ENCODE data around the gene DOCK3.
"Not testable (repeated sequence)": the region's sequence is repeated elsewhere in the genome, so short reads cannot be mapped to it uniquely, and the experiment has no call there.

The DOCK3 gene

DNA sequence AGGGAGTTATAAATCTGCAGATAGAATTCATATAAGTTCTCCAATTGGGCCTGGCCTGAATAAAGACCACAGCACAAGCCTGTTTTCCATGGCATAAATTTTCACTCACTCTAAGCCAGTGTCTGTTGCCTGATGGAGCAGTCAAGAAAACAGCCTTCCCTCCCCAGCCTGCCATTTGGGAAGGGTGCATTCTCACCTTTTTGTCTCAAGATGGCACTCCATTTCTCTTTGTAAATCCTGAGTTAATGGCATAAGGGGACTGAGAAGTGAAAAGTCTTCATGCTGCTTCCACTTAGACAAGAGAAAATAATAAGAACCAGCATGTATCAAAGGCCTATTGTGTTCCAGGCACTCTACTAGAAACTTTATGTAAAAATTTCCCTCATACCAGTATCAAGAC, 594.7 kb downstream of the DOCK3 start:
- DNase-seq: no peak

DNA sequence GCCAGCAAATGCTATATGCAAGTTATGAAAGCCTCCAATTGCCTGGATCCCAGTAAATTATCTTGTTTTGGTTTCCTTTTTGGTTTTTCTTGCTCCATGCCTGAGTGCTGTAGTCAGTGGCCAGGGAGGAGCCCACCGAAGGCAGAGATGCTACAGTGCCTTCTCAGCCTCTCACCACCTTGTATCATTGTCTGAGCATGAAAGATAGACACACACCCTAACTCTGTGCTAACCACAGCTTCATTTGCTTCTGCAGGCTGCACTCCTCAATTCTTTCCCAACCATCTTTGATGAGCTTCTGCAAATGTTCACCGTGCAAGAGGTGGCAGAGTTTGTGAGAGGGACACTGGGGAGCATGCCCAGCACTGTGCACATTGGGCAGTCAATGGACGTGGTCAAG, 595.8 kb downstream of the DOCK3 start:
- no peak for DNase-seq

DNA sequence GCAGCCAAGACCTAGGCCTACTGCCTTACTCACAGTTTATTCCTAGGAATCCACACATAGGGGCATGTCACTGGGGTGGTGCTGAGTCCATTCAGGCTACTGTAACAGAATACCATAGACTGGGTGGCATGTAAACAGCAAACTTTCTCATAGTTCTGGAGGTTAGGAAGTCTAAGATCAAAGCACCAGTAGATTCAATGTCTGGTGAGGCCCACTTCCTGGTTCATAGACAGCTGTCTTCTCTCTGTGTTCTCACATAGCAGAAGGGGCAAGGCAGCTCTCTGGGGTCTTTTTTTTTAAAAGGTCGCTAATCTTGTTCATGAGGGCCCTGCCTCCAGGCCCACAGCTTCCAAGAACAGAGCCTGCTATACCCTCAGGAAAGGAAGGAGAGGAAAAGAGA, 596.4 kb downstream of the DOCK3 start:
- no peak for DNase-seq

DNA sequence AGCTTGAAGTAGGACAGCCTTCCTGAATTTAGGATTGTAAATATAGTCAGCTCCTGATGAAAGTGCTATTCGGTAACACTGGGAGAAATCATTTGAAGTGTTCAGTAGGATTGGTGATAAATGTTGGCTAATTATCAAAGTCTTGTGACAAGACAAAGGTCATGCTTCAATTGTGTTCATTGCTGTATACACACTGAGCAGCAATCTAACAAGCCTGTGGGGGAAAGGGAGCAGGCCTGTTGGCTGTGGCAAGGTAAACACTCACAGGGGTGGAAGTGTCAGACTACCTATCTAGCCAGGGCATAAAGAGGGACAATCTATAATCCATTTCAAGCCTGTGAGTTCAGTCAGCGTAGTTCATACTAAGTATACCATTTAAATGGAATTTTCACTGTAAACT, 599.3 kb downstream of the DOCK3 start:
- DNase-seq: no peak

DNA sequence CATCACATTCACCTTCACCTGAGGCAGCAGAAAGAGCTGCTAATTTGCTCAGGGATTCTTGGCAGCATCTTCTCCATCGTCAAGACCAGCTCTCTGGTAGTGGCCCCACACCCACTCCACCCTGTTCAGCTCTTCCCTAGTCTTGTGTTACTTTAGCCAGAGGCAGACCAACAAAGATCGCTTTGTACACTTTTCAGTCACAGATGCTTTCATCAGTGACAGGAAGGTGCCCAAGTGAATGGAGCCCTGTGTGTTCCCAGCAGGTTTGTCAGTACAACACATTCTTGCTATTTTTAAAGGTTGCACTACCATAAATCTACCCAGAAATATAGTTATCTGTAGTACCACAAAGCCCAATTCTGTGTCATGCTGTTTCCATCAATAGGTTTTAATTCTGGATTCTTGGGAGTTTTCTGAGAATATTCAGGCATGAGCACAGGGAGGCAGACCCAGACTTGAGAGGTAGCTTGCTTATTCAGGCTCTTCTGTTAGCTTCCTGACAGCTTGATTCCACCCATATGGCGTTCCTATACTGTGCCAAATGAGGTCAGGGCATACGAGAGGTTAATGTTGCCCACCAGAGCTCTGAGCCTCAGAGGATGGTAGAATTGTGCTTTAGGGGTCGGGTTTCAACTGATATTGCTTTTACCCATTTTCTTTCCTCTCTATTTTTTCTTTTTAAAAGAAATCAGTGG, 600.5 kb downstream of the DOCK3 start:
- no peak for DNase-seq

DNA sequence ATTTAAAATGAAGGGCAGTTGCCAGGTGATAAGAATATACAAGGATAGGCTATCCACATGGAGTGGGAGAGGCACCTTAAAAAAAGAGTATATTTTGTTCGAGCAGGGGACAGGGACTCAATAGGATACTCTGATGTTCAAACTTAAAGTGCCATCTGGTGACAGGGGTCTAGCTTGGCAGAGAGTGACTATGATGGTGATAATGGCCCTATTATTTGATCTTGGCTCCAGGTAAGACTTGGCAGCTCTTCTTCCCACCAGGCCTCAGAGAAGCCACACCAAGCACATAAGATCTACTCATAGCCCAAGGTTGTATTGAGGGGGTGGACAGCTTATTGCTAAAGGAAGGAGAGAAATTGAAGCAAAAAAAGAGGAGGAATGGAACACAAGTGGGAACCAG, 601.3 kb downstream of the DOCK3 start:
- no peak for DNase-seq

DNA sequence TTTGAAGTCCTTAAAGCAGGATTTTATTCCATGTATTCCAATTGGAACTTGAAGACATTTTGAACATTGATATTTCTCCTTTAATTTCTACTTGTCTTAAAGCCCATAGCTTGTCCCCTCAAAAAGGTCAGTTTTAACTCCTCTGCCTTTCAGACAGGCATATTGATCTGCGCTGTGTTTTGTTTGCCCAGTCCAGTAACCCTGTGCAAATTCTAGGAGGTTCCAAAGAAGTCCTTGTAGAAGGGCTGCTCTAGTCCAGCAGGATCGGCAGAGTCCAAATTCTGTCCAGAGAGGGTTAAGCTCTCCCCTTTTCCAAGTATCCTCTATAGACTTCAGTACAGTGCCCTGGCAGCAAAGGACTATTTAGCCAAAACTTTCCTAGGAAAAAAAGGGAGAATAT, 604.7 kb downstream of the DOCK3 start:
- DNase-seq: no peak

DNA sequence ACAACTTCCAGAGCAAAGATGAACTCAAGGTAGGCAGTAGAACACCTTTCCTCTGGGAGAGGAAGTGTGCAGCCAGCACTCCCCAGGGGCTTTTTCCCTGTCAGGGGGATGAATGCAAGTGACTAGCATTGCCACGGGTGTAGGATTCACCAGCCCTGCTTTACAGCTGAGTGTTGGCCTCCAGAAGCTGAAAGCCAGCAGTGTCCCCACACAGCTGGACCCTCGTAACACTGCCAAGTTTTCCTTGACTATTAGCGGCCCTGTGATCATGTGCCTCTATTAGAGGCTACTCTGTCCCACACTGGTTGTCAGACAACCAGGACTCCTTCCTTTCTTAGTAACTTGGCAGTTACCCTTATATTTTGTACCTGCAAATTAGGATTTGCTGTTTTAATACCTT, 605.4 kb downstream of the DOCK3 start:
- DNase-seq: no peak

DNA sequence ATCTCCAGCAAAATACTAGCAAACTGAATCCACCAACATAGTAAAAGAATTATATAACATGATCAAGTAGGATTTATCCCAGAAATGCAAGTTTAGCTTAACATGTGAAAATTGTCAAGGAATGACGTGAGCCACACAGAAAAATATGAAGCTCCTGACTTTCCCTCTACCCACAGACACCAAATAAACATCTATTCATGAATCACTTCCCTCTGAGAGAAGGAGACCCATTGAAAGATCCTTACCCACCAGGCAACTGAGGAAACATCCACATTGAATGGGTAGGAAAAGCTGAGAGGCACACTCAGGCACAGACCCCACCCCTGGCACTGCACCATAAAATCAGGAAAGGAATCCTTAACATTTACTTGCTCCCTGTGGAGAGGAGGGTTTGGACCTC, 608.2 kb downstream of the DOCK3 start:
- no peak for DNase-seq

DNA sequence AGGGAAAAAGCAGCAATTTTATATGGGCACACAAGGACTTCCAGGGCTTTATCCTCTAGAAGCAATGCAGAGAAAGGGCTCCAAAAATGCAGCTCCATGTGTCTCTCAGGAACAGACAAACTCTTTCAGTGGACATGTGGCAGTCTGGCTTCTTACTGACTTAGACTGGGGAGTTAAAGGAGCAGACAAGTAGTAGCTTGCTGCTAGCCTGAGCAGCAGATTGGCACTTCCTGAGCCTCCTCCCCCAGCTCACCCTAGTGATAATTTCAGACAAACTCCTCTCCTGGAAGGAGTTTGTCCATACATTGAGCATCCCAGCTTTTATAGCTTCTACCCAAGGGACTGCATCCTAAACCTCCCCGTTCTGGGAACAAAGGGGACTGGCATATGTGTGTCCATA, 608.7 kb downstream of the DOCK3 start:
- no peak for DNase-seq

DNA sequence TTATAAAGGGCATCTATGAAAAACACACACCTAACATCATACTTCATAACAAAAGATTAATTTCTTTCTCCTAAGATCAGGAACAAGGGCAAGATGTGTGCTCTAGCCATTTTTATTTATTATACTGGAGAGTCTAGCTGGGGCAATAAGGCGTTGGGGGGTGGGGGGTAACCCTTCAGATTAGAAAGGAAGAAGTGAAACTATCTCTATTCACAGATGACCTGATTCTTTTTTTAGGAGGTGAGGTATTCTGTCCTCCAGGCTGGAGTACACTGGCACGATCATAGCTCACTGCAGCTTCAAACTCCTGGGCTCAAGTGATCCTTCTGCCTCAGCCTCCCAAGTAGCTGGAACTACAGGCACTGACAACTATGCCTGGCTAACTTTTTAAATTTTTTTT, 620.9 kb downstream of the DOCK3 start:
- DNase-seq: no peak

DNA sequence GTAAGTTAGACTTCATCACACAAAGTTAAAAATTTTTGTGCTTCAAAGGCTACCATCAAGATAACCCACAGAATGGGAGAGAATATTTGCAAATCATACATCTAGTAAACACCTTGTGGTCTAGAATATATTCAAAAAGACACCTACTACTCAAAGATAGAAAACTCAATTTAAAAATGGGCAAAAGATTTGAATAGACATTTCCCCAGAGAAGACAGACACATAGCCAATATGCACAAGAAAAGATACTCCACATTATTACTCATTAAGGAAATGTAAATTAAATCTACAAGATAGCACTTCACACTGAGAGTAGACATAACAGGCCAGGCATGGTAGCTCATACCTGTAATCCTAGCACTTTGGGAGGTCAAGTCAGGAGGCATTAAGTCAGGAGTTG, 622.6 kb downstream of the DOCK3 start:
- DNase-seq: no peak

DNA sequence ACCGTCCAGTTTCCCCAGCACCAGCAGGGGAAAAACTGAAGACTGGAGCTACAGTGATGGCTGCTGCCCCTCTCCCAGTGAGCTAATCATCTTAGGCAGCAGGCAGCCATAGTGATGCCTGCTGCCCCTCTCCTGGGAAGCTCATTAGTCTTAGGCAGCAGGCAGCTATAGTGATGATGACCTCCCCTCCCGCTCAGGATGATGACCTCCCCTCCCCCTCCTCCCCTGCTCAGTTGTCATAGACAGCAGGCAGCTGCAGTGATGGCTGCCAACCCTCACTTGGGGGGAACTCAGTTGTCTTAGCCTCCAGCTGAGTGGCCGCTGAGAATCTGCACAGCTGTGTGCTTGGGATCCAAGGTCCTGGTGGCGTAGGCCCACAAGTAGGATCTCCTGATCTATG, 629.5 kb downstream of the DOCK3 start:
- DNase-seq: no peak

DNA sequence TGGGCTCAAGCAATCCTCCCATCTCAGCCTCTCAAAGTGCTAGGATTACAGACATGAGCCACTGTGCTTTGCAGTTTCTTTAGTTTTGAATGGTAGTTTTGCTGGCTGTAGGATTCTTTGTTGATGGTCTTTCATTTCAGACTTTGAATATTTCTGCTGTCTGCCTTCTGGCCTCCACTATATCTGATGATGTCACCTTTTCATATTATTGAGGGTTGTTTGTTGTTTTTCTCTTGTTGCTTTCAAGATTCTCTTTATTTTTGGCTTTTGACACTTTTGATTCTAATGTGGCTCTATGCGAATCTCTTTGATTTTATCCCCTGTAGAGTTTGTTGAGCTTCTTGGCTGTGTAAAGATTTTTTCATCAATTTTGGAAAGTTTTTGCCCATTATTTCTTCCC, 631.4 kb downstream of the DOCK3 start:
- no peak for DNase-seq

DNA sequence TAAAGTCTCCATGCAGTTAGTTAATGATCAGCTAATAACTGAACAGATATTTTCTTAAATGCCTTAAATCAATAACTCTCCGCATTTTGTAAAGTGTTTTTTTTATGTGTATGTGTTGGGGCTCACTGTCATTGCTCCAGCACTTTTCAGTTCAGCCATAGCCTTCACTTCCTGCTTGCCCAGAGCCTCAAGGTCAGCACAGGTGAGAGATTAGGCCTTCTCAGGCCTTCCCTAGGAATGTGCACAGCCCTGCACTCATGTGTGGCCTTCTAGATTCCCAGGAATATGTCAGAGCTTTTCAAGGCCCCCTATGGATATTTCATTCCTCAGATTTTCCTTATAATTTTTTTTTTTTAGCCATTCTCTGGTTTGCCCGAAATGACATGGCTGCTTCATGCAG, 632.7 kb downstream of the DOCK3 start:
- DNase-seq: no peak

DNA sequence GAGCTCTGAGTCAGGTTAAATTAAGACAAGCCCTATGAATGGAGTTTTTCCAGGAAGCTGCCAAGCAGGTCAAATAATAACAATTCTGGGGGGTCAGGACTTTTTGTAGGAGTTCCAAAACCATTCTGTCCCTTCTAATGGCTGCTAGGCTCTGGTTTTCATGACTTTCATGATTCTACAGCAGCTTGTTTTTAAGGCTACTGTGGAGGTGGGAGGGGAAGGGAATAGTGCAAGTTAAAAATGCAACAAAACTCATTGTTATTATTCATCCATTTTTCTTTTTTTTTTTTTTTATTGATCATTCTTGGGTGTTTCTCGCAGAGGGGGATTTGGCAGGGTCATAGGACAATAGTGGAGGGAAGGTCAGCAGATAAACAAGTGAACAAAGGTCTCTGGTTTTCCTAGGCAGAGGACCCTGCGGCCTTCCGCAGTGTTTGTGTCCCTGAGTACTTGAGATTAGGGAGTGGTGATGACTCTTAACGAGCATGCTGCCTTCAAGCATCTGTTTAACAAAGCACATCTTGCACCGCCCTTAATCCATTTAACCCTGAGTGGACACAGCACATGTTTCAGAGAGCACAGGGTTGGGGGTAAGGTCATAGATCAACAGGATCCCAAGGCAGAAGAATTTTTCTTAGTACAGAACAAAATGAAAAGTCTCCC, 633.3 kb downstream of the DOCK3 start:
- DNase-seq: not testable (repeated sequence)

DNA sequence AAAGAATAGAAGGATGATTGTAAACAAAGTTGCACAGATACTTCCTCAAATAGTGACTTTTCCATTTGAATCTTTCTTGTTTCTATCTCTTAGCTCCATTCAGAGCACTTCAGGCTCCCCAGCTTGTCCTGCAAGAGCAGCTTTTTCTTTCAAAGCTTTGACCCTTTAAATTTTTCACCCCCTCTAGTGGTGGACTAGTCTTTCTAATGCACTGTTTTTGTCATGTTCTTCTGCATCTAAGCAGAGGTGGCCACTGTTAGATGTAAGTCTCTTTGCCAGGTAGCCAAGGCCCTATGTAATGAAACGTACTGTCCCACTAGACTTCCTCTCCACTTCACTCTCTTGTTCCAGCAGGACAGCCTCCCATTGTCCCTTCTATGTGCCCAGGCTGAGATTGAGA, 636.3 kb downstream of the DOCK3 start:
- no peak for DNase-seq

DNA sequence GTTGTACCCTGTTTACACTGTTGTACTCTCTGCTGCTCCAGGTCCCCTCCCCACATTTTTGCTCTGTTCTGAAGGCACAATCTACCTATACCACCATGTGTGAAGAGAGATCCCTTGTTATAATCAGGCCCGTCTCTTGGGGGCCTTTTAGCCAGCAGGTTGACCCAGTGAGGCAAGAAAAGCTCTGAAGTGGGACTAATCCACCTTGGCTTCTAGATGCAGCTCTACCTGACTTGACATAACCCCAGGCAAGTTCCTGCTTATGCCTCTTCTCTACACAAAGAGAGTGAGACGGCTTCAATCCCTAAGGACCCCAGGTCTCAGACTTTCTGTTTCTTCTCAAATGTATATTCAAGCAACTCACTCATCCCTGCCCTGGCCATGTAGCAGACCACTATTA, 653.5 kb downstream of the DOCK3 start:
- no peak for DNase-seq

DNA sequence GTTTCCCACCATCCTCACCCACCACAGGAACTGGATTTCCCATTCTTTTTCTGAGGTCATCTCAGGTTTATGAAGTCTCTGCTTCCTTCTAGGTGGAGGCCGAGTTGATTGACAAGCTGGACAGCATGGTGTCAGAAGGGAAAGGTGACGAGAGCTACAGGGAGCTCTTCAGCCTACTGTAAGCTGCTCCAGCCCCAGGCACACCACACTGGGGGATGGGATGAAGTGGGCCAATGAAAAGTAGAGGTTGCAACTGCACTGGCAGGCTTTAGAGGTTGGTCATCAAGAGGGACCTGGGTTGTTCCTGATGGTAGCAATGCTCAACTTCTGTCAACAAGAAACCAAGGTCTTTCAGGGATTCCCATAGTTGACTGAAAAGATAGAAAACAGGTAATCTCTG, 655.3 kb downstream of the DOCK3 start:
- DNase-seq: no peak

DNA sequence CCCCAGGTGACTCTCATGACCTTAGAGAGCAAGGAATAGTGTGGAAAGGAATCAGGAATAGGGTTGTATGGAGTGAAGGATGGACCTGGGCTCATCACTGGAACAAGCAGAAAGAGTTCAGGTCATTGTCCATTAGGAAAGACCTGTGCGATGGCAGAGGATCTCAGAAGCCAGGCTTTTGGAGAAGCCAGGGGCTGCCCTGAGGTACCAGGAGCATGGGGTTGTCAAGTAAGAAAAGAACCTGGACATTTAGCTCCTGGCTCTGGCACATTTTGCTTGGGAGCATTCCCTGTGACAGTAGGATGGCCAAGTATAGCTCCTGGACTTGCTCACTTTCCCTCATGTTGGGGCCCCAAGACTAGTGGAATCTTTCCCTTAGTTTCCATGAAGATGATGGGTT, 657.4 kb downstream of the DOCK3 start:
- DNase-seq: no peak

DNA sequence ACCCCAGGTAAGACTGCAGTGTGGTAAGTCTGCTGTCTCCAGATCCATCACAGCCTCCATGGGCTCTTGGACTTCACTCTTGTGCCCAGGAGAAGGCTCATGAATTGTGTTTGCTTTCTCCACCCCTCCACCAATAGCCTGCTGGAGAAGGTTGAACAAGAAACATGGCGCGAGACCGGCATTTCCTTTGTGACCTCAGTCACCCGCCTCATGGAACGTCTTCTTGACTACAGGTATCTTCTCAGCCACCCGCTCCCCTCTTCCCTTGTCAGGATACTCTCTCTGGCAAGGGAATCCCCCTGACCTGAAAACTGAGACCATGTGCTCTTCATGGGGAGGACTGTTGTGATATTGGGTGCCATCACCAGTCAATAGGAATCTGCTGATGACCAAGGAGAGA, 658.3 kb downstream of the DOCK3 start:
- DNase-seq: no peak

DNA sequence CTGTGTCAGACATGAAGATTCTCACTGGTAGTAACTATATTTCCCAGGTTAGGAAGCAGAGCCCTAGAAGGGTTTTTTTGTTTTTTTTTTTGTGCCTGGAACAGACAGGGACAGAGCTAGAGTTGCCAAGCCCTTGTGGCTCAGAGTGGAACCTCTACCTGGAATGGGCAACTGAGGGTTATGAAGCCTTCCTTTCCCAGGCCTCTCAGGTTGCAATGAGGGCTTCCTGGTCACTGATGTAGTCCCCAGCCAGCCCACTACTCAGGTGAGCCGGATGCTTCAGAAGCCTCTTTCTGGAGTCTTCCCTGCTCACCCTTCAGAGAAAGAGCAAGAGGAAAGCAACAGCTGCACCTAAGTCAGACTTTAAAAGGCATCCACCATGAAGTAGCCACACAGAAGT, 661.5 kb downstream of the DOCK3 start:
- no peak for DNase-seq

DNA sequence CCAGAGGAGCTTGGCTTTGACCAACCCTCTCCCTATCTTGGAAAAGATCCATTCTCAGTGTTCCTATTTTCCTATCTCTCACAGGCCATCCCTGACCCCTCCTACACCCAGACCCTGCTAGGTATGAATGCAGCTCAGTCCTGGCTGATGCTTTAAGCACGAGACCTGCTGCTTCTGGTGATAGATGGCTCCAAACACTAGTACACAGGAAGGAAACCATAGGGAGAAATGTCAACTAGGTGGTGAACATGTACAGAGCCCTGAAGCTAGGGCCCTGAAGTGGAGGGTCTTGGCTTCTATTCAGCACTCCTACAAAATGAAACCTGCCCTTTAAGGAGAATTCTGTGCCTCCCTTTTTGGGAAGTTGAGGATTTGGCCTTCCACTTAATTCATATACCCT, 662.9 kb downstream of the DOCK3 start:
- no peak for DNase-seq

DNA sequence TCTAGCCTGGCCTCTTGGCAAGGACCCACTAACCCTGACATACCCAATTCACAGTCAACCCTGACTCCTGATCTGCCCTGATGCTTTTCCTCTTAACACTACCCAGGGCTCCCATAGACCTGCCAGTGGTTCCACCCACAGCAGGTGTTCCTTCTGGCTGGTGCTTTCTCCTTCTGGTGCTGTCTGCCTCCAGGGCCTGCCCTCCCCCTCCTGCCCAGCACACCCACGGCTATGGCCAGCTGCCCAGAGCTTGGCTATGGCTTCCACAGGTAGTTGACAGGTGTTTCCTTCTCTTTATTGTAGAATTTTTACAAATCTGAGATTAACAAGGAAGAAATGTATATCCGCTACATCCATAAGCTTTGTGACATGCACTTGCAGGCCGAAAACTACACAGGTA, 663.9 kb downstream of the DOCK3 start:
- no peak for DNase-seq

Measured in activated CD4-positive, CD25-positive, alpha-beta regulatory T cell (primary cell).